ENCODE results near the gene FAR2.
"Not testable (repeated sequence)": the region's sequence is repeated elsewhere in the genome, so short reads cannot be mapped to it uniquely, and the experiment has no call there.

The FAR2 gene

GRCh38 chr12:29155079-29155478 lies 6.0 kb downstream of the FAR2 start:
- no peak for DNase-seq

GRCh38 chr12:29157486-29157946 lies 8.4 kb downstream of the FAR2 start:
- DNase-seq: no peak

- no peak for DNase-seq
Observed at GRCh38 chr12:29158115-29158763, 9.2 kb downstream of the FAR2 start.

DNA sequence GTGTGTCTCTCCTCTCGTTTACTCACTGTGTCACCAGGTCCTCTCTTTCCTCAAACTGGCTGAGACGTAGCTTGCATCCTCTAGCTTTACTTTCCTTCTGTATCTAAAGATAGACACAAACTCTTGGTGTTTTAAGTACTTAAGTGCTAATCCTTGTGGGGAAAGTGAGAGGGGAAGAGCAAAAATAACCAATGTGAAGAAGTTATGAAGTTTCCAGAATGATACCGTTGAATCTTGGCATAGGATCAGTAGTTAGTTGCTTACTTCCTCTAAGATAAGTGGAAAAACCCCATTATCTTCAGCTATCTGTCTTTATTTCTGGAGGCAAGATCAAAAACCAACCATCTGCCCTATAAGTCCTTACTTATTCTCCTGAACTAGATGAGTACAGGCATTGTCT lies 10.6 kb downstream of the FAR2 start:
- DNase-seq: no peak

GRCh38 chr12:29160230-29160629 lies 11.2 kb downstream of the FAR2 start:
- DNase-seq: no peak

GRCh38 chr12:29163146-29163545 lies 14.1 kb downstream of the FAR2 start:
- no peak for DNase-seq

GRCh38 chr12:29164477-29165393 lies 15.7 kb downstream of the FAR2 start:
- DNase-seq: no peak

DNA sequence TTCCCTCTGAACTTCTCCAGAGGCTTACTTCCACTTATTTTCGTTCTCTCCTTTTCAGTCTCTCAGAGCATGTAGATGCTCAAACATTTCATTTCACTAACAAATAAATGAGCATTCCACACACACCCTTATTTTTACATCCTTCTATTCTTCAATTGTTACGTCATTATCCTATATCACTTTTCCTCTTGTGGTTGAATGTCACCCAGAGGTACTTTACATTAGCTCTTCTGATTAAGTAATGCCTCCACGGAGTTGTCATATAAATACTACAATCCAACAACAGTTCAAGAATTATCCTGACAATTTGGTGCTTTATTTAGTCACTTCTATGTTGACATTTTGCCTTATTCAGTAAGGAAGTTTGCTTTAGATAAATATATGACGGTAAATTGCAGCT lies 18.4 kb downstream of the FAR2 start:
- DNase-seq: no peak

GRCh38 chr12:29167988-29168387 lies 18.9 kb downstream of the FAR2 start:
- no peak for DNase-seq

GRCh38 chr12:29169978-29170377 lies 20.9 kb downstream of the FAR2 start:
- DNase-seq: not testable (repeated sequence)

DNA sequence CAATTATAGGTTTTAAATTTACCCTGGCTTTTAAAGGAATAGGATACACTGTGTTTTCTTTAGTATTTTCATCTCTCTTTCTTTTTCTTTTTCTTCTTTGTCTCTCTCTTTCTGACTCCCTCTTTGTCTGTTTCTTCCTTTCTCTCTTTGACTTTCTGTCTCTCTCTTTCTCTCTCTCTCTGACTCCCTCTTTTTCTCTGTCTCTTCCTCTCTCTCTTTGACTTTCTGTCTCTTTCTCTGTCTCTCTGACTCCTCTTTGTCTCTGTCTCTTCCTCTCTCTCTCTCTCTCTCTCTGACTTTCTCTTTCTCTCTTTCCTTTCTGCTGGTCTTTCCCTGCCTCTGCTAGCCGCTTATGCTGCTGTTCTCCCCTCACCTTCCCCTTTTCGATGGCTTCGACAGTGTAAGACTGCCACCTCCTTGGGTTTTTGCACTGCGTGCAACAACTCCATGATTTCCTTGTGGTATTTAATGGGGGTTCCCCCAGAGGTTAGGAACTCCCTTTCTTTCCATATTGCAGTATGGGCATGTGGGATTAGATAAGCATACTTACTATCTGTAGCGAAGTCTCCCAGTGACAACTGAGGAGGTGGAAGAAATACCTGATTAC lies 21.5 kb downstream of the FAR2 start:
- not testable (repeated sequence) for DNase-seq

DNA sequence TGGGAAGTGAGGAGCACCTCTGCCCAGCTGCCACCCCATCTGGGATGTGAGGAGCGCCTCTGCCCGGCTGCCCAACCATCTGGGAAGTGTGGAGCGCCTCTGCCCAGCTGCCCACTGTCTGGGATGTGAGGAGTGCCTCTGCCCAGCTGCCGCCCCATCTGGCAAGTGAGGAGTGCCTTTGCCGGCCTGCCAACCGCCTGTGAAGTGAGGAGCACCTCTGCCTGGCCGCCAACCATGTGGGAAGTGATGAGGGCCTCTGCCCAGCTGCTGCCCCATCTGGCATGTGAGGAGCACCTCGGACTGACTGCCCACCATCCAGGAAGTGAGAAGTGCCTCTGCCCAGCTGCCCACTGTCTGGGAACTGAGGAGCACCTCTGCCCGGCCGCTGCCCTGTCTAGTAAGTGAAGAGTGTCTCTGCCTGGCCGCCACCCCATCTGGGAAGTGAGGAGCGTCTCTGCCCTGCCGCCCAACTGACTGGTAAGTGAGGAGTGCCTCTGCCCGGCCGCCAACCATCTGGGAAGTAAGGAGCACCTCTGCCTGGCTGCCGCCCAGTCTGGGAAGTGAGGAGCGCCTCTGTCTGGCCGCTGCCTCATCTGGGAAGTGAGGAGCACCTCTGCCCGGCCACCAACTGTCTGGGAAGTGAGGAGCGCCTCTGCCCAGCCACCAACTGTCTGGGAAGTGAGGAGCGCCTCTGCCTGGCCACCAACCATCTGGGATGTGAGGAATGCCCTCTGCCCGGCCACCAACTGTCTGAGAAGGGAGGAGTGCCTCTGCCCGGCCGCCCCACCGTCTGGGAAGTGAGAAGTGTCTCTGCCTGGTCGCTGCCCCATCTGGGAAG lies 22.6 kb downstream of the FAR2 start:
- no peak for DNase-seq

DNA sequence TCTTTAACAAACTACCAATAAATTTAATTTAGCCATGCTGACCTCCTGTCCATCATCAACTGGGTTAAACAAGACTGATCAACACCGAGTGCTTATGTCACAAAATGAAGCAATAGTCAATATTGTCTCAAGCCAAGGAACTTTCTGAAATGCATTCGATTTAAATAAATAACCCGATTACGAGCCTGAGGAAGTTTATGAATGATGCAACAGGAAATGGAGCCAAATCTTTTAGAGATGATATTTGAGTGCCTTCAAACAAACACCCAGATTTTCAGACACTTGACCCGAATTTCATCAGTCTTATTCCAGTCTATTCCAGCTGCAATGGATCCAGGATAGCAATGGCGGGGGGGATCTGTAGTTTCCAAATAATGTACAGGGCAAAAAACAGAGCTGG lies 27.9 kb downstream of the FAR2 start:
- DNase-seq: no peak

DNA sequence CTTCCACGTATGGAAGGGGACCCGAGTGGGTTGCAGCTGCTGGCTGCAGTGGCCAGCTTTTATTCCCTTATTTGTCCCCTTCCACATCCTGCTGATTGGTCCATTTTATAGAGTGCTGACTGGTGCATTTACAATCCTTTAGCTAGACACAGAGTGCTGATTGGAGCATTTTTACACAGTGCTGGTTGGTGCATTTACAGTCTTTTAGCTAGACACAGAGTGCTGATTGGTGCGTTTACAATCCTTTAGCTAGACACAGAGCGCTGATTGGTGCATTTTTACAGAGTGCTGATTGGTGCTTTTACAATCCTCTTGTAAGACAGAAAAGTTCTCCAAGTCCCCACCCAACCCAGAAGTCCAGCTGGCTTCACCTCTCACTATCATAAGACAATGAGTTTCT lies 33.2 kb downstream of the FAR2 start:
- DNase-seq: not testable (repeated sequence)

- DNase-seq: no peak
Observed at GRCh38 chr12:29187756-29188155, 38.7 kb downstream of the FAR2 start.

DNA sequence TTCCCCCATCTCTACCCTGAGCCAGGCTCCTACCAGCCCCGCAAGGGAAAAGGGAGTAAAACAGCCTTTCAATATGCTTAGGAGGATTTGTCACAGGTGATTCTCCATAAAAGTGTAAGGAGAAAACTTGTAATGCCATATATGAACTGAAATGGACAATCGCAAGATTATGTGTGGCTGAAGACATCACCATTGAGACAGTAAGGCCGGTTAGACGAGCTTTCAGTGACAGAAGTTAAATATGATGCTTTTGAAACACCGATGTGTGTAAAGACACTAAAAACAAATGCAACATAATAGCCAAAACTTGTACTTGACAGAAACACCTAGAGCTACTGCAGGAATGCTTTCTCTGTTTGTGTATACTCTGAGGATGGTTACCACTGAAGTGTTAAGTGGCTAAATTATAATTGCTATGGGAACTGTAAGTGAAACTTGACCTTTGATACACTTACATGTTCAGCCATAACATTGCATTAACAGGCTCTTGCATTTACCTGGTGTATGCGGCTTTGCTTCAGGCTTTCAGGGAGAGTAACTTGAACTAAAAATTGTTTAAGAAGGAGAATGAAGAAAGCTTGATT lies 42.3 kb downstream of the FAR2 start:
- no peak for DNase-seq

GRCh38 chr12:29198901-29199300 lies 49.8 kb downstream of the FAR2 start:
- no peak for DNase-seq

DNA sequence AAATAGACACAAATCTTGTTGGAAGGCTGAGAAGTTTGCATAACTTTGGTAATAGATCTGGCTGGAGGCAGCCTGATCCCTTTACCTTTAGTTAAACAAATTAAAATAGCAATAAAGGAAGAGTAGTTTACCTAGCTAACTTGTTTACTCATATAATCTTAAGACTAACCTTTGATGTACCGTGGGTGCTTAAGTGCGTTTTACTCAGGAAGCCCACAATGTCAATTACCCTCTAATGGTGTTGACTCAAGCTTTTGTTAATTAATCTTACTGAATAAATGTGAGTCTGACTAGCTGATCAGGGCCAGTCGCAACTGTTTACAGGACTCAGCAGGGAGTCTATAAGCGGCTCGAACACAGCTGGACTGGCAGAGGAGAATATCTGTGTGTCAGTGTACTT lies 51.5 kb downstream of the FAR2 start:
- no peak for DNase-seq

GRCh38 chr12:29201296-29201695 lies 52.2 kb downstream of the FAR2 start:
- no peak for DNase-seq

DNA sequence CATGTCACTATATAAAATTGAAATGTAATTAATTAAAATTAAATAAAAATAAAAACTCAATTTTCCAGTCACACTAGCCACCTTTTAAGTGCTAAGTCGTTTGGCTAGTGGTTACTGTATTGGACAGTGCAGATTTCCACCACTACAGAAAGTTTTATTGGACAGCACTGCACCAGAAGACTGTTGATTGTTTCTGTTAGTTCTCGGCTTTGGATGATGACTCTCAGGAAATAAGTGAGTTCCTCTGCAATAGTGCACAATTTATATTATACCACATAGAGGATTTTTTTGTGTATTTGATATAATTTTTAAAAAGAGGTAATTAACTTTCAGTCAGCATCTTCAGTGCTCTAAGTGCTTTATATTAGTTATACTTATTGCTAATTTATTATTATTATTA lies 52.7 kb downstream of the FAR2 start:
- no peak for DNase-seq

DNA sequence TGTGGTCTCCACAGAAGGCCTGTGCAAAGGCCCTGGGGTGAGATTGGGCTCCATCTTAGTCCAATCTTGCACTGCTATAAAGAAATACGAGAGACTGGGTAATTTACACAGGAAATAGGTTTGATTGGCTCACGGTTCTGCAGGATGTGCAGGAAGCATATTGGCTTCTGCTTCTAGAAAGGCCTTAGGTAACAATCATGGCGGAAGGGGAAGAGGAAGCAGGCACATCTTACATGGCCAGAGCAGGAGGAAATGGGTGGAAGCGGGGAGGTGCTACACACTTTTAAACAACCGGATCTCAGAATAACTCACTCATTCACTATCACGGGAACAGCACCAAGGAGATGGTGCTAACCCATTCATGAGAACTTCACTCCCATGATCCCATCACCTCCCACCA lies 55.4 kb downstream of the FAR2 start:
- no peak for DNase-seq

GRCh38 chr12:29207120-29207519 lies 58.0 kb downstream of the FAR2 start:
- DNase-seq: no peak

DNA sequence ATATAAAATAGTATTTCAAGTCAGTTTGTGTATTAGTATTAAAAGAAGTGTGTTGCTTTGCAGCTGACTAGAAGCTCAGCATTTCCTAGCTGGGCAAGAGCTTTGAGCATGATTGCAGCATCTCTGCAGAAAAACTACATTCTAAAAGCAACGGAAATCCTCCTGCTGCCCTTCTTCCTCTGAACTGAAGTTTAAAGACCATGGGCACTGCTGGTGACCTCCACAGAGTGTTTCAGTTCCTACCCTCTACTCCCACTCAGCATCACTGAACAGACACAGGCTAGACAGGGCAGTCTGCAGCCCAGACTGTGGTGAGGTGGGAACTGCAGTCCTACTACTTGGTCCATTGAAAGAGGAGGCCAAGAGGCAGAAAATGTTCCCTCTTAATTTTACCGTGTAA lies 59.0 kb downstream of the FAR2 start:
- DNase-seq: no peak
